ENCODE data around the gene RCAN2.

The RCAN2 gene

GRCh38 chr6:46507426-46507825, 16.2 kb upstream of the RCAN2 start:
- DNase-seq (ENCODE audit: low read depth): no peak
- no peak overlapping the region for H3K4me3 ChIP-seq (ENCODE audit: low read length)
- TF ChIP-seq CTCF (conservative IDR thresholded peaks at IDR 0.05; ENCODE audit: low read length): no peak

GRCh38 chr6:46505693-46506512, 14.7 kb upstream of the RCAN2 start:
- no peak for TF ChIP-seq CTCF (conservative IDR thresholded peaks at IDR 0.05; ENCODE audit: low read length)
- no peak overlapping the region for H3K4me3 ChIP-seq (ENCODE audit: low read length)
- DNase-seq (ENCODE audit: low read depth): no peak

- H3K4me3 ChIP-seq (ENCODE audit: low read length): no peak overlapping the region
- no peak for DNase-seq (ENCODE audit: low read depth)
- TF ChIP-seq CTCF (conservative IDR thresholded peaks at IDR 0.05; ENCODE audit: low read length): no peak
Measured at GRCh38 chr6:46504242-46504641, 13.0 kb upstream of the RCAN2 start.

GRCh38 chr6:46502486-46503119, 11.4 kb upstream of the RCAN2 start:
- no peak overlapping the region for H3K4me3 ChIP-seq (ENCODE audit: low read length)
- DNase-seq (ENCODE audit: low read depth): no peak
- no peak for TF ChIP-seq CTCF (conservative IDR thresholded peaks at IDR 0.05; ENCODE audit: low read length)

DNA sequence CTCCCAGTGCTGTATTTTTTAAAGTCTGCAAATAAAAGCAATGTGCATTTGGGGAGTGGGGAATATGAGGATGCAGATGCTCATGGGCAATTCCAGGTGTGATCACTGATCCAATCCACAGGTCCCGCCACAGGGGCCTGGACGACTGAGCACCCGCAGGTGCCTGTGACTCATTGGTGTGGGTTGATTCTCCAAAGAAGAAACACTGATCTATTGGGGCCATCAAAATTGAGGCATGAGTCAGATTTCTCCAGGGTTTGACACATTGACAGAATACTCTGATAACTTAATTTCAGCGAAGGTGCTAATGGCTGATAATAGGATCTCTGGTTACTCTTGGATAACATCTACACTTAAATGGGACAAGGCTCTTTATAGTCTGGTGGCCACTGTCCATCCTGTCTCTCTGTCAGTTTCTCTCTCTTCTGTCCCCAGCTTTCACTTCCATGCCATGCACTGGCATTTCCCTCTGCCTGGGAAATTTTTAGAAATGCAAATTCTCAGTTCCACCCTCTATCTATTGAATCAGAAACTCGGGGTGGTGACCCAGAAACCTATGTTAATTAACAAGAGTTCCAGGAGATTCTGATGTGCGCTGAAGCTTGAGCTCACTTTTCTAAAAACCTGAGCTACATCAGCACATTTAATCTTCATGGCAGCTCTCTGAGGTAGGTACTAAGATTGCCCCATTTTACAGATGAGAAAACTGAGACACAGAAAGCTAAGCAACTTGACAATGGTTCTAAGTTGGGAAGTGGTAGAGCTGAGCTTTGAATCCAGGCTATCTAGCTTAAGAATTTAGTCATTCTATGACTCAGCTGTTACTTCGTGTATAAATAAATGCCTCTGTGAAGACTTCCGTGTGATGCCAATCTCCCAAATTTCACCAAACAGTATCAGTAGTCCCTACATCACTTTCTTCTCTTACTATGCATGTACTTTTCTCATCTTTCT, 10.2 kb upstream of the RCAN2 start:
- no peak overlapping the region for H3K4me3 ChIP-seq (ENCODE audit: low read length)
- no peak for DNase-seq (ENCODE audit: low read depth)
- TF ChIP-seq CTCF (conservative IDR thresholded peaks at IDR 0.05; ENCODE audit: low read length): no peak

DNA sequence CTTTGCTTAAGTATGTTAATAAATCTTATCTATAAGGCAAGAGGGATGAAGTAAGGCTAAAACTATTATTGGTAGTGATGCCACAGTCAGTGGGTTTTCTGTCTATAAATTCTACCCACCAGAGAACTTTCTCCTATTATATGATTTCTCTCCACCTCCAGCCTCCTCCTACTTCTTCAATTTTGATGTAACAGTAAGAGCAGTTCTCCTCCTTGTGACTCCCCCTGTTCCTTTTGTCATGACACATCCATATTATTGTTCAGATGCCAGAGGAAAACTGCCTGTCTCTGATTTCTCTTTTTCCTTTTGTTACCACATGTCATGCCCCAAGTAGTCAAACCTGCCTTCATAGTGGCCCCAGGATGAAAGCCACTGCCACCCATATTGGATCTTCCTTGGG, 9.1 kb upstream of the RCAN2 start:
- no peak for TF ChIP-seq CTCF (conservative IDR thresholded peaks at IDR 0.05; ENCODE audit: low read length)
- no peak overlapping the region for H3K4me3 ChIP-seq (ENCODE audit: low read length)
- no peak for DNase-seq (ENCODE audit: low read depth)

Data from AG10803 (cell line).